SU-DHL-6 (cell line): ENCODE results near the gene MYOM1.

Experiments
- H2AFZ ChIP-seq: fragments of 200-600 bp; sonication (generic); 2 replicates; pipeline ENCODE4 v1.6.1; 2014; ENCODE audit warnings: low read depth, mild to moderate bottlenecking, moderate library complexity, mixed read lengths, antibody characterized with exemption, low read length; ENCODE audit not compliant: severe bottlenecking
- H3F3A ChIP-seq: fragments of 200-600 bp; shearing (Covaris generic); 2 replicates; pipeline ENCODE4 v1.6.0; 2016; ENCODE audit warnings: antibody characterized with exemption, mild to moderate bottlenecking; ENCODE audit not compliant: insufficient read depth
- H3K27ac ChIP-seq: fragments of 200-600 bp; sonication (generic); 2 replicates; pipeline ENCODE4 v1.5.1; 2016; ENCODE audit warnings: low read depth, mild to moderate bottlenecking, low read length, moderate library complexity, mixed read lengths
- H3K27me3 ChIP-seq: fragments of 200-600 bp; sonication (generic), shearing (Covaris generic); 2 replicates; pipeline ENCODE4 v1.6.0; 2014; ENCODE audit warnings: mild to moderate bottlenecking, low read length
- H3K36me3 ChIP-seq: fragments of 200-600 bp; sonication (generic); 2 replicates; pipeline ENCODE4 v1.6.1; 2014; ENCODE audit warnings: mild to moderate bottlenecking, low read length, mixed read lengths
- H3K4me2 ChIP-seq: fragments of 300-600, 200-600 bp; shearing (Covaris generic), sonication (generic); 2 replicates; pipeline ENCODE4 v1.6.0; 2014; ENCODE audit warnings: low read length, low read depth, mild to moderate bottlenecking; ENCODE audit not compliant: poor library complexity, severe bottlenecking
- H3K4me3 ChIP-seq: fragments of 200-600 bp; sonication (generic); 2 replicates; pipeline ENCODE4 v1.5.1; 2014; ENCODE audit warnings: antibody characterized with exemption, low read length, mild to moderate bottlenecking, mixed read lengths; ENCODE audit not compliant: insufficient read depth, poor library complexity, severe bottlenecking
- H3K79me2 ChIP-seq: fragments of 200-600 bp; sonication (generic); 2 replicates; pipeline ENCODE4 v1.6.1; 2014; ENCODE audit warnings: mild to moderate bottlenecking, low read length, moderate library complexity; ENCODE audit not compliant: insufficient read depth
- H3K9ac ChIP-seq: fragments of 200-600 bp; sonication (generic); 2 replicates; pipeline ENCODE4 v1.7.0; 2014; ENCODE audit warnings: mild to moderate bottlenecking, low read length
- H3K9me2 ChIP-seq: fragments of 200-600 bp; sonication (generic); replicated peaks from 2 replicates; pipeline ENCODE4 v1.6.1; 2014; ENCODE audit warnings: low read length; ENCODE audit not compliant: insufficient read depth
- H3K9me3 ChIP-seq: fragments of 200-600 bp; sonication (generic); 2 replicates; pipeline ENCODE4 v1.6.1; 2014; ENCODE audit warnings: low read length, mixed read lengths; ENCODE audit not compliant: insufficient read depth
- H4K20me1 ChIP-seq: fragments of 200-600 bp; sonication (generic); 2 replicates; pipeline ENCODE4 v1.6.1; 2014; ENCODE audit warnings: low read depth, mild to moderate bottlenecking, antibody characterized with exemption, low read length, moderate library complexity, mixed read lengths
- EZH2phosphoT487 ChIP-seq: fragments of 200-600 bp; sonication (generic), shearing (Covaris generic); conservative IDR thresholded peaks from 2 replicates; pipeline ENCODE4 v1.6.1; 2018; ENCODE audit warnings: mild to moderate bottlenecking, antibody characterized with exemption, low read length, moderate library complexity, mixed read lengths
- TF ChIP-seq, protein P1 (sequence below): fragments of 200-600 bp; sonication (generic); IDR thresholded peaks from one replicate; pipeline ENCODE4 v1.5.1; 2017; ENCODE audit warnings: antibody characterized with exemption, mild to moderate bottlenecking, low read length, moderate library complexity; ENCODE audit not compliant: insufficient read depth, poor library complexity, severe bottlenecking

The MYOM1 gene

DNA sequence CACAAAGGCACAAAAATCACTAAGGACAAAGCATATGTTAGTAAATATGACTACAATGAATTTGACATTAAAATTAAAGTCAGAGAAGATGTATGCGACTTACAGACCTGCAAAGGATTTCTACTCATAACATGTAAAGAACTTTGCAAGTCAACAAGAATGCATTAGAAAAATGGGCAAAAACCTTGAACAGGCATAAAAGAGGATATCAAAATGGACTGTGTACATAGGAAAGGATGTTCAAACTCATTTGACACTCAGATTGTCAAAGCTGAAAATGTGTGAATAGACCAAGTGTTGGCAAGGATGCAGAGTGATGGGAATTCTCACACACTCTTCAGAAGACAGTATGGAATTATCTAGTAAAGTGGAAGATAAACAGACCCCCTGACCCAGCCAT lies 94.9 kb downstream of the MYOM1 start:
- no peaks in the 10 kb centered on the region for H3F3A ChIP-seq
- no peaks in the 10 kb centered on the region for H4K20me1 ChIP-seq
- H3K9me3 ChIP-seq: no peaks in the 10 kb centered on the region
- no peaks in the 10 kb centered on the region for H3K27me3 ChIP-seq
- no peaks in the 10 kb centered on the region for H3K79me2 ChIP-seq
- no peak overlapping the region for H2AFZ ChIP-seq
- H3K4me3 ChIP-seq: no peak overlapping the region
- H3K9ac ChIP-seq: no peak overlapping the region
- H3K27ac ChIP-seq: no peak overlapping the region
- no peaks in the 10 kb centered on the region for H3K36me3 ChIP-seq
- no peaks in the 10 kb centered on the region for H3K9me2 ChIP-seq
- no peak overlapping the region for H3K4me2 ChIP-seq
- TF ChIP-seq, protein P1, sequence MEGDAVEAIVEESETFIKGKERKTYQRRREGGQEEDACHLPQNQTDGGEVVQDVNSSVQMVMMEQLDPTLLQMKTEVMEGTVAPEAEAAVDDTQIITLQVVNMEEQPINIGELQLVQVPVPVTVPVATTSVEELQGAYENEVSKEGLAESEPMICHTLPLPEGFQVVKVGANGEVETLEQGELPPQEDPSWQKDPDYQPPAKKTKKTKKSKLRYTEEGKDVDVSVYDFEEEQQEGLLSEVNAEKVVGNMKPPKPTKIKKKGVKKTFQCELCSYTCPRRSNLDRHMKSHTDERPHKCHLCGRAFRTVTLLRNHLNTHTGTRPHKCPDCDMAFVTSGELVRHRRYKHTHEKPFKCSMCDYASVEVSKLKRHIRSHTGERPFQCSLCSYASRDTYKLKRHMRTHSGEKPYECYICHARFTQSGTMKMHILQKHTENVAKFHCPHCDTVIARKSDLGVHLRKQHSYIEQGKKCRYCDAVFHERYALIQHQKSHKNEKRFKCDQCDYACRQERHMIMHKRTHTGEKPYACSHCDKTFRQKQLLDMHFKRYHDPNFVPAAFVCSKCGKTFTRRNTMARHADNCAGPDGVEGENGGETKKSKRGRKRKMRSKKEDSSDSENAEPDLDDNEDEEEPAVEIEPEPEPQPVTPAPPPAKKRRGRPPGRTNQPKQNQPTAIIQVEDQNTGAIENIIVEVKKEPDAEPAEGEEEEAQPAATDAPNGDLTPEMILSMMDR: no peak

DNA sequence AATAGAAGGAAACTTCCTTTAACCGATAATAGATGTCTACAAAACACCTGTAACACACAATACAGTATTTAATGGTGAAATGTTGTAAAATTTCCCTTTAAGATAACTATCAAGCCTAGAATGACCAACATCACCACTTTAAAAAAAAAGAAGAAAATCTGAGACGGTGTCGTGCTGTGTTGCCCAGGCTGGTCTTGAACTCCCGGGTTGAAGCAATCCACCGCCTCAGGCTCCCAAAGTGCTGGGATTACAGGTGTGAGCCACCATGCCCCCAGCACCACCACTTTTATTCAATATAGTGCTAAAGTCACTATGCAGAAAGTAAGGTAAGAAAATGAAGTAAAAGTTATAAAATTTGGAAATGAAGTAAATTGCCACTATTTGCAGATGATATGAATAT lies 96.9 kb downstream of the MYOM1 start:
- Histone ChIP-seq H3K4me2 (no peak overlapping the region), H3K9ac (no peak overlapping the region), H3F3A (no peaks in the 10 kb centered on the region), H3K27ac (no peak overlapping the region), H3K79me2 (no peaks in the 10 kb centered on the region), H3K9me2 (no peaks in the 10 kb centered on the region), H3K36me3 (no peaks in the 10 kb centered on the region), H2AFZ (no peak overlapping the region), H3K27me3 (no peaks in the 10 kb centered on the region), H3K9me3 (no peaks in the 10 kb centered on the region), H4K20me1 (no peaks in the 10 kb centered on the region), H3K4me3 (no peak overlapping the region)
- TF ChIP-seq, protein P1: no peak
- no peak for TF ChIP-seq EZH2phosphoT487

- TF ChIP-seq, protein P1: no peak
- TF ChIP-seq EZH2phosphoT487: no peak
- H3K9ac ChIP-seq: no peak overlapping the region
Measured at GRCh38 chr18:3121259-3121658, 98.5 kb downstream of the MYOM1 start.

GRCh38 chr18:3120356-3120755 lies 99.4 kb downstream of the MYOM1 start:
- Histone ChIP-seq H3F3A (no peaks in the 10 kb centered on the region), H3K36me3 (no peaks in the 10 kb centered on the region), H3K4me3 (no peak overlapping the region), H3K27me3 (no peaks in the 10 kb centered on the region), H3K79me2 (no peaks in the 10 kb centered on the region), H3K9me2 (no peaks in the 10 kb centered on the region), H3K4me2 (no peak overlapping the region), H4K20me1 (no peaks in the 10 kb centered on the region), H2AFZ (no peak overlapping the region), H3K9ac (no peak overlapping the region), H3K9me3 (no peaks in the 10 kb centered on the region), H3K27ac (no peak overlapping the region)
- TF ChIP-seq EZH2phosphoT487: no peak
- TF ChIP-seq, protein P1: no peak

More at GRCh38 chr18:3121259-3121658, 98.5 kb downstream of the MYOM1 start:
- Histone ChIP-seq H3K9me2 (no peaks in the 10 kb centered on the region), H3K36me3 (no peaks in the 10 kb centered on the region), H4K20me1 (no peaks in the 10 kb centered on the region), H3F3A (no peaks in the 10 kb centered on the region), H3K4me3 (no peak overlapping the region), H3K9me3 (no peaks in the 10 kb centered on the region), H3K4me2 (no peak overlapping the region), H3K27me3 (no peaks in the 10 kb centered on the region), H3K79me2 (no peaks in the 10 kb centered on the region), H2AFZ (no peak overlapping the region), H3K27ac (no peak overlapping the region)
